Kidney capillary endothelial cell (primary cell): ENCODE results near the gene C1QL1.

ENCODE experiments used
- DNase-seq: peaks from one replicate; pipeline ENCODE4 v3.0.0-alpha.2; 2018; ENCODE audit warnings: low spot score

The C1QL1 gene

DNA sequence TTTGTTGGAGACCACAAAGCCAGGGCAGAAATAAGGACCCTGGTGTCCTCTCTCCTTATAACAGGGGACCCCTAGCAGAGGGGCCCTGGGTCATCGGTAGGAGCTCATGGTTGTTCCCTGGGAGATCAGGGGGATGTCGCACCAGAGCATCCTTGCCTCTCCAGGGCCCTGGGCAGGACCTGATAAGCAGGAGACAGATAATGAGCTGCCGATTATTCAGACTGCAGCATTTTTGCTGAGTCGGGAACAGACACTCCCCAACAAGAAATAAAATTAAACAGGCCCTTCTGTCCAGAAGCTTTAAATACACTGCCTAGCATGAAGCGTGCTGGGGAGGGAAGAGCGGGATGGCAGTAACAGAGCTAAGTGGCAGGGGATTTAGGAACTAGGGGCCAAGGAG, 37.4 kb downstream of the C1QL1 start:
- DNase-seq = no peak

DNA sequence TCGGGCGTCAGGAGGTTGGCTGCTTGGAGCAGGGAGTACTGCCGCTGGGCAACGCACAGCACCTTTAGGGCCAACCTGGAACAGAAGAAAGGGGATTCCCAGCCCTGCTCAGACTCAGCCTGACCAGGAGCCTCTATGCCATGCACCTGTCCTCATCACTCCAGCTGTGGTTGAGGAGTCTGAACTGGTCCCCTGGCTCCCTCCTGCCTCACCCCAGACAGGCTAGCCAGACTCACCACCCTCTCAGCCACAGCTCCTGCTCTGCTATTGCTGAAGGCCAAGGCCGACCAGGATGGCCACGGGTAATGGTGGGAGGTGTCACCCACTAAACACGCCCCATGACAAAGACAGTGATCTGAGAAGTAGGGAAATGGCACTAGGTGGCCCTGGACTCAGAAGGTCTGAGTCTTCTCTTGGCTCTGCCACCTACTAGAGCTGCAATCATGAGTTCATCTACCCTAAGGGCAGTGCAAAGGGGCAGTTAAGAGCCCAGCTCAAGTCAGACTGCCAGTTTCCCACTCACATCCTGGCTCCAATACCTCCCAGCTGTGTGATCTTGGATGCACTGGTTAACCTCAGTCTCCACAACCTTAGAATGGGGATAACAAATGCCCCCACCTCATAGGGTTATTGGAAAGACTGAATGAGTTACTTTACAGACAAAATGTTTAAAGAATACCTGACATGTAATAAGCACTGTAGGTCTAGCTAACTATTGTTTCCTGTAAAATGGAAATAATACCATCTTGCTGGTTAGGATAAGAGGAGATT, 39.0 kb downstream of the C1QL1 start:
- DNase-seq = no peak

DNA sequence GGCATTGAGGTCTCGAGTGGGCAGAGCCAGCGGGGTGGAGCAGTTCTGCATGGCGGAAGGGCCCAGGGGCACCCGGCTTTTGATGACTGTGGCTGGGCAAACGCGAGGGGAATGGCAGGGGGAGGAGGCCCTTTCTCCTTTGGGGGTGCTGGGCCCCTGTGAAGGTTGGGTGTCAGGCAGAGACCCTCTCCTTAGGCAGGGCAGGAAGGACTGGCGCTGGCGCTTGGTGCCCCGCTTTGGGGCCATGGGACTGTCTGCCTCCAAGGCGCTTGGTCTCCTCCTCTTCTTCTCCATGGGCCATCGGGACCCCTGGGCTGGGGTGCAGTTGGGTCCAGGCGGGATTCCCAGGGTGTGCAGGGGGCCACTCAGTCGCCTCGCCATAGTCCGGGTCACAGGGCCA, 40.0 kb downstream of the C1QL1 start:
- DNase-seq = no peak

DNA sequence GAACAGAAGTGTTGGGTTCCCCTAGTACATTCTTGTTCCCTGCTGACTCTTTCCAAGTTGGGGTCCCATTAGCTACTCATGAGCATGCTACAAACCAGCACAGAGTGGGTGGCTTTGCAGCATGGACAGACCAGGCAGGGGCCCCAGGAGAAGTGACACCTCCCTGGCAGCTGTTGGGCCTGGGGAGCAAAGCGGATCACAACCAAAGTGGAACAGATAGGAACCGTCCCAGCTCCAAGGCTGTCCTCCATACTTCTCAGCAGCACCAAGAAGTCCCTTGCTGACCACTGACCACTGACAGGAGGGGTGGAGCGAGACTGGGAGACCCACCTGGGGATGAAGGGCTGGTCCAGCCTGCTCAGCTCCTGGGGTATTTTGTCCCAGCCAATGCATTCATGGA, 40.4 kb downstream of the C1QL1 start:
- DNase-seq = no peak

DNA sequence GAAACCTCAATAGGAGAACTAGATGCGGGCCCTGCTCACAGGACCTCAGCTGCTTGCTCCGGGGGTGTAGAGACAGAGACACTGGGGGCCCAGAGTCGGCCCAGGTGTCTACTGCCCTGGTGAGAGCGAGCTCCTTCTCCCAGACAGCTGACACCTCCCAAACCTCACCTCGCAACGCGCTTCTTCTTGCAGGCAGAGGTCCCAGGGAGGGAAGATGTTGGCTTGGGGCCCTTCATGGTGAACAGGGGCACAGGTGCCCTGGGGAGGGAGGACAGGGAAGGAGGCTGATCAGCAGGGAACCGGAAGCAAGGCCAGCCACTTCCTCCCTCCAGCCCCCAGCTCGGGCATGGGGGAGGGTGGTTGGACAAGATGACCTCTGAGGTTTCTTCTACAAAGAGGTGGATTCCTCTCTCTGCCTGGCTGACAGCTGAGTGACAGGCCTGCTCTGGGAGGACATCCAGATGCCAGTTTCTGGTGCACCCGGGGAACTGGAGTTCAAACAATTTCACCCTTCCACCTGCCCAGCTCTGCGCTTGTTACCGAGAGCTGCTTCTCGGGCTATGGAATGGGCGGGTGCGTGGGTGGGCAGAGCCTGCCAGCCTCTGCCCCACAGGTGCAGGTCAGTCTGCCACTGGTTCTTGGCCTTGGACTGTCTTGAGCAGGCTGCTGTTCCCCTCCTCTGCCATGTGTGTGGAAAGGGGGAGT, 41.1 kb downstream of the C1QL1 start:
- DNase-seq = no peak

DNA sequence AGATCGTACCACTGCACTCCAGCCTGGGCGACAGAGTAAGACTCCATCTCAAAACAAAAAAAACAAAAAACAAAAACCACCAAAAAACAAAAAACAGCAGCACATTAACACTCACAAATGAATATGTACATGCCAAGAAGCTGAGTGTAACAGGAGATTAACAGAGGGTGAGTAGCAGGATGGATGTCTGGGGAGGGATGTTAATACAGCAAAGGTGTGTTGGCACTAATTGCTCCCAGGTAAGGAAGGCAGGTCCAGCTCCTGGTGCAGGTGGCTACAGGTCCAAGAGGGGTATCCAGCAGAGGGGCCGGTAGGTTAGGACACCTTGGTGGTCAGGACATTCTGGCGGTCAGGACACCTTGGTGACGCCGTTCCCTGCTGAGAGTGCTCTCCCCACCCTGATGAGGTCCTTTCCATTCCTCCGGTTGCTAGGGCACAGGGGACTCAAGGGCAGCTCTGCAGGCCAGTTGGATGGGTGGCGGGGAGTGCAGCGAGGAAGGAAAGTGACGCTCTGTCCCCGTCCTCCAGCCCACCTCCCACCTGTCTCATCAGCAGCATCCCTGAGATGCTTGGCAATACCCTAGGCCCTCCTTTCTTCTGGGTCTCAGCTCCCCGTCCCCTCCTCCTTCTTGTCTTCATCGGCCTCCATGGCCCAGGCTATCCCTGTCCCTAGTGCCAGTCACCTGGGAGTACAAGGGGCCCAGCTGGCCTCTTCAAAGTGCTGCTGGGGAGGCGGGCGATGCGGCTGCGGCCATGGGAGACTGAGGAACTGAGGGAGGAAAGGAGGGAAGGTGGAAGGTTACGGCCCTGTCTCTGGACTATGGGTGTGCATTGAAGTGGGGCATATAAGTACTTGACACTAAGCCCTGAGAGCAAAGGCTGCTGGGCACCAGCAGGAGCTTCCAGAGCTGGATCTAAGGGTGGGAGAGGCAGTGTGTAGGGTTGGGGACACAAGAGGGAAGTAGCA, 42.1 kb downstream of the C1QL1 start:
- no peak for DNase-seq

DNA sequence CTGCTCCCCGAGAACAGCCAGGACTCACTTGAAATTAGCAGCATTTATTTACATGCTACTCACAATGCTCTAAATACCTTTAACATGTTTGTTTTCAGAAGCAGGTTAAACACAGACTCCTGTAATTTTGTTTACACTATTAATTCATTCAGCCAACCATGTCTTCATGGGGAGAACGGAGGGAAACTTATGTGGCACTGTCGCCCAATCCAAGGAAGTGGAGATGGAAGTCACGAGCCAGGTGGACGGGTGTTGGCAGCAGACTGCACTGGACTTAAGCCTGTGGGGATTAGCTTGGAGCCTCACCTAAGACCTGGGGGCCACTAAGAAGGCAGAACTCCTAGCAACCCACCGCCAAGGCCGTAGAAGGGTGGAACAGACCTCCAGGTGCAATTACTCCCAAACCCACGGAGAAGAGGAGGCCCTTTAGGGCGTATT, 44.0 kb downstream of the C1QL1 start:
- no peak for DNase-seq

DNA sequence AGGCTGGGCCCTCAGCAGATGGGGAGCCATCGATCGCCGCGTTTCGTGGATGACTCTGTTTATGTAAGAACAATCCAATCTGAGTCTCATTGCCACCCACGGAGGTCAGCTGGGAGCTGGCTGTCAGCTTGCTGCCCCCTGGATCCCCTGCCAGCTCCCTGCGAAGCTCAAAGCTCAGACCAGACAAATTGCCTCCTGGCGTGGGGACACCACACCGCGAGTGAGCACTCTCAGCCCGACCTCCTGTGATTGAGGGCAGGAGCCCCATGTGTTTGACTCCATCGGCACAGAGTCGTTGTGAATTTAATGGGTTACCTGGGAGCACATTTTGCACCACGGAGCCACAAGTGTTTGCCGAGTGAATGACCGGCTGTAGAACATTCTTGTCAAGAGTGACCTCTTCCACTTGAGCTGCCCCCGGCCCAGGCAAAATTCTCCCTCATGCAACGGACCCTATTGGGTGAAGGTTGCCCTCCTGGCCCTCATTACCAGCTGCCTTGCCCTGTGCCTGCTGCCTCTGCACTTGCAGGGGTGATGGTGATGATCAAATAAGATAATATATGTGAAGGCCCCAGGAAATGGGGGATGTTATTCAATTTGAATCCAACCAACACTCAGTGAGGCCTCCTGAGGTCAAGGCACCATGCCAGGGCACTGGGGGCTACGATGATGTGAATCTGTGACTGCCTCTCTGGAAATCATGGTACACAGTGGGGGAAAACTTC, 45.2 kb downstream of the C1QL1 start:
- DNase-seq = no peak

DNA sequence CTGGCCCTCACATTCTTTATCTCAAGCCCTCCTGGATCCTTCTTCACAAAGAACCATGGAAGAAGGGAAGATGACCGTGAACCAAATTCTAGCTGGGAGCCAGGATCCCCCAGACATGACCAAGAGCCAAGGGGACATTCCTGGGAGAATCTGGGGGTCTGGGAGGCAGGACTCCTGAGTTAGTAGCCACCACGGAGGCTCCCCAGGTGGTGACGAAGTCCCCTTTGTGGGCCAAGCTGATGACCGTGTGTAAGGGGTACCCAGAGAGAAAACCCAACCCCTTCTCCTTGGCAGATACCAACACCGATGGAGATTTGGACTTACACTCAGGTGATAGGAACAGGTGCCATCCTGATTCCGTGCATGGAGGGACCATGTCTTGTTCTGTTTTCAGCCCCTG, 46.0 kb downstream of the C1QL1 start:
- DNase-seq = no peak

DNA sequence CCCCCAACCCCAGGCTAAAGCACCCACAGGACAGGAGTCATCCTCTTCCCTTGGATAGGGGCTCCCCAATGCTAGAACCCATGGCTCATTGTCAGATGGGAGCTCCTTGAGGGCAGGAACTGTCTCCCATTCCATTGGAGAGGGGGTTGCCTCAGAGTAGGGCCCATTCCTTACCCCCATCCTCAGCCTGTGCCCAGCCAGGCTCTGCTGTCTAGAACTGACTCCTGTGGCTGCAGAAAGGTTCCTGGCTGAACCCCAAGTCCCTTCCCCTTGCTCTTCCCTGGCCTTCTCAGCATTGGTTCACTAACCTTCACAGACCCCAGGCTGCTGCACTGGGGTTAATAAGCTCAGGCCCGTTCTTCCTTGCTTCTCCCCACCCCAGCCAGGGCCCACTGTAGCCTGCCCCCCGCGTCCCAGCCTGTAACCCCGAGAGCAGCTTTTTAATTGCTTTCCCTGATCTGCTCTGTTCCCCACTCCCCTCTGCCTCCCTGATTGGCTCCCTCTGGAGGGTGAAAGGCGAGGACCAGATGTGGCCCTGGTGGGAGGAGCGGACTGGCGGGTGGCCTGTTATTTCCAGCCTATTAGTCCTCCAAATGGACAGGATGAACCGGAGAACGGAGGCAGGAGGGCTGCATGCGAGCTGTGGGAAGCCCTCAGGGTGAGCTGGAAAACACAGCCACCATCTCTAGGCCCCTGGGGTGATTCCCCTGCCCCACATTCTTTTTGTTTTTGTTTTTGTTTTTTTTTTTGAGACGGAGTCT, 46.8 kb downstream of the C1QL1 start:
- DNase-seq = no peak

DNA sequence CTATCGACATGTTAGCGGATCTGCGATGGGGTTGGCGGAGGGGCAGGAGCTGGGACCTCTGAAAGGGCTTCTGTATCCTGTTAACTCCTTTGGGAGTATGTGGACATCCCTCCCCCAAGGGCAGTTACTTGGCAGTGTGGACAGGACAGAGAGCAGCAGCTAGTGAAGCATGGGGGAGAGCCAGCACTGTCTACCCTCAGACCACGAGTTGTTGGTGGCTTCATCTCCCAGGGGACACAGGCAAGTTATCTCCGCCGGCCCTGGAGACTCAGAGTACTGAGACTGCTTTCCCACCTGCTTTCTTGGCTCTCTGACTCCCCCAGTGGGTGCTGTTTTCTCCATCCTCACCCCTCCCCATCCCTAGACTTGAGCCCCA, 47.5 kb downstream of the C1QL1 start:
- no peak for DNase-seq

DNA sequence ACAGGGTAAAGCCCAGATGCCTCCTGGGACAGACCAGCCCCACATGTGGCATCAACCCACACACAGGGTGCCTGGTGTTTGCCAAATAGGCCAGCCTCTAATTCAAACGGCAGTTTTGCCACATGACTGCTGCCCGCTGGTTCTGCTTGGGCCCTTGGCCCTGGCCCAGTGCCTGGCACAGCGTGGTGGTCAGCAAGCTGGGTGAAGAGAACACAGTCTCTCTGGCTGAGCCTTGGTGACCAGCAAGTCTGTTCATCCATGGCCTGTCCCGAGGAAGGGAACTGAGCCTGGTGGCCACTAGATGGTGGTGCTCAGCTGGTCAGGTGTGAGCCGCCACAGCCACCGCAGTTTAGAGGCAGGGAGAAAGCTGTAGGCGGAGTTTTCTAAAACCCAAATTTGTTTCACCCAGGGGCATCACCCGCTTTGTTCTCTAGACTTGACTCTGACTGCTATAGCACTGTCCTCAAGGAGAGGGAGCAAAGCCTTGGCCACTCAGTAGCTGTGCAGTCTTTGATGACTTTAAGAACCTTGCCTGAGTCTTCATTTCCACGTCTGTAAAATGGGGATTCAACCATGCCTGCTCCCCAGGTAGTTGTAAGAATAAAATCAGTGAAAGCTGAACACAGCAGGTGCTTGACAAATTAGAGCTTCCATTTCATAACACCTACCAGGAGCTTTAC, 48.1 kb downstream of the C1QL1 start:
- DNase-seq = peak; percentile 65

DNA sequence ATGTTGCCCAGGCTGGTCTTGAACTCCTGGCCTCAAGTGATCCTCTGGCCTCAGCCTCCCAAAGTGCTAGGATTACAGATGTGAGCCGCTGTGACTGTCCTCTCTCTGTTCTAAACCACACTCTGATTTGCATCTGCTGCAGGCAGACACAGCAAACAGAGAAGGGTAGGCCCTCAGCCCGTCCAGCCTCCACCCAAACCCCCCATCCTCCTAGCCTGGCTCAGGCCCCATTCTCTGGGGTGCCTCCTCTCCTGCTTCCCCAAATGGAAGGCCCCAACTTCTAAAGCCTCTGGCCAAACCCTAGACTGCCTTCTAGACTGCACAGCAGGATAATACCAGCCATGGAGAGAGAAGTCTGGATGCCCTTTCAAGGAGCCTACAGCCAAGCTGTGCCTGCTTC, 48.7 kb downstream of the C1QL1 start:
- no peak for DNase-seq

DNA sequence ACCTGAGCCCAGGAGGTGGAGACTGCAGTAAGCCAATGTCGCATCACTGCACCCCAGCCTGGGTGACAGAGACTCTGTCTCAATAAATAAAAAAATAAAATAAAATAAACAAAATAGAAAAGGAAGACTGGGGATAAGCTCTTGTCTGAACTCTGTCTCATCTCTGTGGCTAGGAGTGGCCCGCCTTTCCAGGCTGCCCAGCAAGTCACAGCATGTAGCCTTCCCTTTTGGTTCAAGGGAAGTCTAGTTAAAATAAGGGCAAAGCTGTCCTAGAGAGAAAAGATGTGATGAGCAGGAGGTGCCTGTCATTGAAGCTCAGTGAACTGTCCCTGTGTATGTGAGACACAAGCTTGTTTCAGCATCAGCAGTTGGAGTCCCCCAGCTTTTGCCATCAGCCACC, 50.1 kb downstream of the C1QL1 start:
- no peak for DNase-seq

DNA sequence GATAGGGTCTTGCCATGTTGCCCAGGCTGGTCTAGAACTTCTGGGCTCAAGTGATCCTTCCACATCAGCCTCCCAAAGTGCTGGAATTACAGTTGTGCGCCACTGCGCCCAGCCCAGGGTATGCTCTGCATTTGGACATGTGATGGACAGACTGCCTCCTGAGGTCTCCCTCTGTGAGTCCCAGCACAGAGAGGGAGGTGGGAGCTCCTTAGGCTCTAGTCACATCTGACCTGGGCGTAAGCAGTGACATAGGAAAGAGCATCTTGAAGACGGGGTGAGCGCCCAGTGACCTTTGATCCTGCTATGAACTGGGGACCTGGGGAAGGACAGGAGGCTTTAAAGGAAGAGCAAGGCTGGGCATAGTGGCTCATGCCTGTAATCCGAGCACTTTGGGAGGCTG, 50.6 kb downstream of the C1QL1 start:
- DNase-seq = no peak

DNA sequence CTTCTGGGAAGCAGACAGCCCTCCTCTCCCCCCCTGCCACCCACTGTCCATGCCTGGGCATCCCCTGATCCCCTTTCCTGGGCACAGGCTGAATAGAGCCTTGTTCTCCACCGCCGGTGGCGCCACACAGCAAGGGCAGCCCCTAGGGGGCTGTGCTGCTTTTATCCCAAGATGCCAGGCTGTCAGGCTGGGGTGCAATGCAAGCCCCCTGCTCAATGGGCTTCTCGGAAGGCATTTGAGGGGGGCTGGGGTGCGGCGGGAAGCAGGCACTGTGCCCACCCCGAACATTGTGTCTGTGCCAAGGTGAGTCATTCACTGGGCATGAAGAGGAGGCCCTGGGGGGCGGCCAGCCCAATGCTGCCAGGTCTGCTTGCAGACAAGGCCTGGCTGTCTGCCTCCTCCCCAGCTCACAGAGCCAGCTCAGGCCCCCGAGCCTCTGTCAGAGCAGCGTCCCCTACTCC, 51.3 kb downstream of the C1QL1 start:
- DNase-seq = no peak

DNA sequence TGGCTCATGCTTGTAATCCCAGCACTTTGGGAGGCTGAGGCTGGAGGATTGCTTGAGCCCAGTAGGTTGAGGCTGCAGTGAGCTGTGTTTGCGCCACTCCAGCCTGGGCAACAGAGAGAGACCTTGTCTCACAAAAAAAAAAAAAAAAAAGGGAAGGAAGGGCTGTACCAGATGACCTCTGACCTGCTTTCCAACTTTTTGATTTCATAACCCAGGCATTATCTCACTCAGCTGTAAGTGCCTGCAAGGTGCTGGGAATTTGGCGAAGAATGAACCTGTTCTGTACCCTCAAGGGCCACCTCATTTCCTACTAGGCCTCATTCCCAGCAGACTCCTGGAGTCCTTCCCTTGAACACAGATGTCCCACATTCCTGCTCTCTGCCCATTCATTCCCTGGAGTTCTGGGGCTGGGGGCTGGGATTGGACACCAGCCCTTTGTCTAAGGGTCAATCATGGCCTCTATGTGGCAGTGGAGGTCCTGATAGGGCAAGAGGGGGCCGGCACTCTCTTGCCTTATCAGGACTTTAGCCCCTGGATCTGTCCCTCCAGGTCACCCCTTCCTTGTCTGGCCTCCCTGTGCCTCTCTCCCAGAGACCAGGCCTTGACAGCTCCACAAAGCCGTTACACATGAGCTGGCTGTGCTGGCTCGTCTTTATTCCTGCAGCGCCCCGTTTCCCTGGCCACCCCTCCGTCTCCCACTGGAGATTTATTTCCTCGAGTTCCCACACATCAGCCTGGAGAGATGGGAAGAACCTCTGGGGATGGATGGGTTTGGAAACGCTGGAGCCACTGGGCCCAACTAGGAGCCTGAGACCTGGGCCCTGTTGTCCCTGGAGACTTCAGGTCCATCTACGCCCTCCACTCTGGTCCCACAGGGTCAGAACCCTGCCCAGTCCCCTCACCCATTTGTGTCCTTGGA, 52.0 kb downstream of the C1QL1 start:
- no peak for DNase-seq

DNA sequence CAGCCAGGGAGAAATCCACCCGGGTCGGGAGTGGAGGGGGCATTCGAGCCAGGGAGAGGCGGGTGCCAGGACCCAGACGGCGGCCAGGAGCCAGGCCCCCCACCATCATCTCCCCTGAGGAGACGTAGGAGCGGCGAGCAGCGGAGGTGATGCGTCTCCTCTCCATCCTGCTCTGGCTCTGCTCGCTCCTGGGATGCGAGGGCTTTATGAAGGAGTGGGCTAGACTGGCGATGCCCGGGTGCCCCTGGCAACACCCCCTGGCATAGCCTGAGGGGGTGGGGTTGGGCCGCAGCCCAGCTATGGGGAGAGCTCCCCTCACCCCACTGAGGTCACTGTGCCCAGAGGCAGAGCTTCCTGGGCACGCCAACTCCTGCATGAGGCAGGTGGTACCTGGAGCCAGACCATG, 52.8 kb downstream of the C1QL1 start, which contains the start of gene GFAP:
Gene GFAP (minus strand): TSS at position 180 of the 406 bp plus-strand sequence. CDS start 14 bp downstream, at position 166.
- DNase-seq = no peak

DNA sequence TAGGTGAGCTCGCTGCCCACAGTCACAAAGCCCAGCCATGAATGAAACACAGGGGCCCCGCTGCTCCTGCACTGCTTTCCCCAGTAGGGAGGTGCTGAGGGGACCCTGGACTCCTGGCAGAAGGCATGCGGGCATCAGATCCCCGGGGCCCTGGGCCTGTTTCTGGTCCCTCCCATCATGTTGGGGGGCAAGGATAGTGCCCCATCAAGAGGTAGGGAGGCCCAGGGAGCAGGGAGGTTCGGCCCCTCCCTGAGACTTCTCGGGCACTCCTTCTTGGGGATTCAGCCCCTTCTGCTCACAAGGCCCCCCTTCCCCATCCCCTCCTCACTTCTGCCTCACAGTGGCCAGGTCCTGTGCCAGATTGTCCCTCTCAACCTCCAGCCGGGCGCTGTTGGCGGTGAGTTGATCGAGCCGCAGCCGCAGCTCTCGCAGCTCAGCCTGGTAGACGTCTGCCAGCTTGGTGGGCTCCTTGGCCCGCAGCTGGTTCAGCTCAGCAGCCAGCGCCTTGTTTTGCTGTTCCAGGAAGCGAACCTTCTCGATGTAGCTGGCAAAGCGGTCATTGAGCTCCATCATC, 53.3 kb downstream of the C1QL1 start:
- DNase-seq = no peak
